IMR-90 (cell line): ENCODE data around the gene PJA2.

Experiments used
- CTCF ChIP-seq: conservative IDR thresholded peaks from 2 replicates; pipeline ENCODE4 v1.5.1; 2012; ENCODE audit warnings: mild to moderate bottlenecking, low read depth, low read length, improper control_type of control experiment
- MAZ ChIP-seq: IDR thresholded peaks from 2 replicates; pipeline ENCODE4 v1.6.1; 2012; ENCODE audit warnings: low read depth, mild to moderate bottlenecking, low read length, improper control_type of control experiment, moderate library complexity, borderline replicate concordance
- POLR2A ChIP-seq: IDR thresholded peaks from 2 replicates; pipeline ENCODE4 v1.6.1; 2012; ENCODE audit warnings: mild to moderate bottlenecking, low read depth, low read length
- SMC3 ChIP-seq: fragments of 150-350 bp; IDR thresholded peaks from 2 replicates; pipeline ENCODE4 v1.6.1; 2016; ENCODE audit warnings: low read depth, mild to moderate bottlenecking, antibody characterized with exemption, low read length, moderate library complexity

GRCh38 chr5:109326919-109327318 is 82.9 kb downstream of the PJA2 start:
- TF ChIP-seq MAZ = no peak
- TF ChIP-seq SMC3 = no peak
- TF ChIP-seq POLR2A = no peak
- no peak for TF ChIP-seq CTCF
